Kidney (tissue), 14 donors: Measurements from ENCODE around the gene STUB1. TPM values are rescaled to one million over a fixed set of nuclear protein-coding genes. Genes with fewer than 3 reads are reported as not detected.

ENCODE experiments used
- DNase-seq, 5 donors: peaks; one replicate each; pipeline ENCODE4 v3.0.0-alpha.2; 2013 to 2020
- FAIRE-seq: peaks from 2 replicates; lab custom pipeline; 2012; peaks lifted over from hg19 to GRCh38; lab: Jason Lieb, UNC
- H3K27ac ChIP-seq, 2 donors: one replicate each; pipeline ENCODE4 v1.7.0; 2013; ENCODE audit warnings: low read depth in 2 of 2, low read length in 2 of 2, inconsistent platforms in 1 of 2
- H3K27me3 ChIP-seq: one replicate; pipeline ENCODE4 v1.7.1; 2013; ENCODE audit warnings: low read length, inconsistent platforms; ENCODE audit not compliant: control insufficient read depth, insufficient read depth
- H3K36me3 ChIP-seq, 3 donors: one replicate each; pipeline versions ENCODE4 v1.7.0 to v1.7.1; 2013; ENCODE audit warnings: low read length in 3 of 3, control low read depth in 1 of 3, inconsistent platforms in 1 of 3; ENCODE audit not compliant: insufficient read depth in 3 of 3, control insufficient read depth in 2 of 3
- H3K4me1 ChIP-seq, 3 donors: one replicate each; pipeline versions ENCODE4 v1.7.0 to v1.7.1; 2013; ENCODE audit warnings: low read length in 3 of 3, inconsistent platforms in 1 of 3, low read depth in 1 of 3; ENCODE audit not compliant: control insufficient read depth in 2 of 3, insufficient read depth in 2 of 3
- H3K4me3 ChIP-seq, 3 donors: one replicate each; pipeline versions ENCODE4 v1.7.0 to v1.8.1; 2013; ENCODE audit warnings: low read length in 3 of 3, control low read depth in 1 of 3, inconsistent platforms in 1 of 3
- H3K9ac ChIP-seq, 3 donors: one replicate each; pipeline versions ENCODE4 v1.7.0 to v1.7.1; 2013; ENCODE audit warnings: low read length in 3 of 3, control low read depth in 1 of 3, inconsistent platforms in 1 of 3
- H3K9me3 ChIP-seq, 3 donors: one replicate each; pipeline versions ENCODE4 v1.7.0 to v1.7.1; 2013; ENCODE audit warnings: low read length in 3 of 3, control low read depth in 1 of 3, inconsistent platforms in 1 of 3; ENCODE audit not compliant: control insufficient read depth in 2 of 3, insufficient read depth in 1 of 3
- intact Hi-C: fragments of 100-400 bp; cut with DNase I; formaldehyde crosslinking; loops from one replicate; pipeline ENCODE4 v1.11.1; 2022
- polyA plus RNA-seq: library from polyadenylated mRNA; stranded (reverse); fragments of 350-450 nt; fragmentation: Illumina TruSeq; extraction: RNeasy Lipid Tissue Mini Kit (QIAGEN cat#74804); gene quantifications from one replicate; pipeline ENCODE4 v1.2.3, GENCODE V29; 2014; ENCODE audit warnings: low read depth, low replicate concordance; ENCODE audit not compliant: insufficient read depth
- total RNA-seq: library from RNA; stranded (reverse); fragmentation: NEBNext Ultra II Directional; extraction: Animal tissue kit (Norgen Biotek cat#: 25700); gene quantifications from one replicate; pipeline ENCODE4 v1.2.1, GENCODE V29; 2021
- TF ChIP-seq, protein P1 (sequence below): IDR thresholded peaks from 3 replicates; pipeline ENCODE4 v1.5.1; 2012; ENCODE audit warnings: mild to moderate bottlenecking, moderate library complexity, borderline replicate concordance; ENCODE audit not compliant: insufficient read depth; ENCODE audit errors: extremely low read depth
- donor health status: control.
- donor health status: control.
- donor health status: control.
- donor health status: control.
- donor health status: control.
- donor health status: DM: yes; HTN: yes; CAD: no.
- donor health status: Normal renal cell carcinoma (clear cell type).

Gene STUB1
- total and polyA plus RNA-seq, 2 donors from 2014 or later, result 92.9 to 218 TPM

DNA sequence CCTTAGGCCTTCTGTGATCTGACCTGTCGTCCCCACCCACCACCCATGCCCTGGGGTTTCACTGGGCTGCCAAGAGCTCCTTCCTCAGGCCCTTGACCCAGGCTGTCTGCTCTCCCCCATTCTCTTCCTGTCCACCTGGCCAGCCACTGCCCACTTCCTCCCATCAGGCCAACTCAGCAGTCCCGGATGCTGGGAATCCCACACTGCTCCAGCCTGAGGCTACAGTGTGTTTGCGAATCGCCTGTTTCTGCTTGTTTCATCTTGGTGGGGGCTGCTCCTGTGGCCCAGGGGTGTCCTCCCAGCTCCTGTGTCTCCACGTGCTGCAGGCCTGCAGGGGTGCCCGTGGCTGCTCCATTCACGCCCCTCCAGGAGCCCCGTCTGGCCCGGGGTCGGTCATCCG, 33.9 kb downstream of the STUB1 start:
- H3K27ac ChIP-seq, result no peak overlapping the region
- H3K9ac ChIP-seq, result no peak overlapping the region
- intact Hi-C loops, result no loop called here
- no peaks in the 10 kb centered on the region for H3K36me3 ChIP-seq
- H3K27me3 ChIP-seq, result no peaks in the 10 kb centered on the region
- TF ChIP-seq, protein P1, sequence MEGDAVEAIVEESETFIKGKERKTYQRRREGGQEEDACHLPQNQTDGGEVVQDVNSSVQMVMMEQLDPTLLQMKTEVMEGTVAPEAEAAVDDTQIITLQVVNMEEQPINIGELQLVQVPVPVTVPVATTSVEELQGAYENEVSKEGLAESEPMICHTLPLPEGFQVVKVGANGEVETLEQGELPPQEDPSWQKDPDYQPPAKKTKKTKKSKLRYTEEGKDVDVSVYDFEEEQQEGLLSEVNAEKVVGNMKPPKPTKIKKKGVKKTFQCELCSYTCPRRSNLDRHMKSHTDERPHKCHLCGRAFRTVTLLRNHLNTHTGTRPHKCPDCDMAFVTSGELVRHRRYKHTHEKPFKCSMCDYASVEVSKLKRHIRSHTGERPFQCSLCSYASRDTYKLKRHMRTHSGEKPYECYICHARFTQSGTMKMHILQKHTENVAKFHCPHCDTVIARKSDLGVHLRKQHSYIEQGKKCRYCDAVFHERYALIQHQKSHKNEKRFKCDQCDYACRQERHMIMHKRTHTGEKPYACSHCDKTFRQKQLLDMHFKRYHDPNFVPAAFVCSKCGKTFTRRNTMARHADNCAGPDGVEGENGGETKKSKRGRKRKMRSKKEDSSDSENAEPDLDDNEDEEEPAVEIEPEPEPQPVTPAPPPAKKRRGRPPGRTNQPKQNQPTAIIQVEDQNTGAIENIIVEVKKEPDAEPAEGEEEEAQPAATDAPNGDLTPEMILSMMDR, result no peak
- H3K4me1 ChIP-seq, result peaks cover 0 to 20% (median 0%) of the 10 kb centered on the region in 3 donors
- no peaks in the 10 kb centered on the region for H3K9me3 ChIP-seq
- no peak for DNase-seq
- H3K4me3 ChIP-seq, result no peak overlapping the region
- FAIRE-seq, result no peak

DNA sequence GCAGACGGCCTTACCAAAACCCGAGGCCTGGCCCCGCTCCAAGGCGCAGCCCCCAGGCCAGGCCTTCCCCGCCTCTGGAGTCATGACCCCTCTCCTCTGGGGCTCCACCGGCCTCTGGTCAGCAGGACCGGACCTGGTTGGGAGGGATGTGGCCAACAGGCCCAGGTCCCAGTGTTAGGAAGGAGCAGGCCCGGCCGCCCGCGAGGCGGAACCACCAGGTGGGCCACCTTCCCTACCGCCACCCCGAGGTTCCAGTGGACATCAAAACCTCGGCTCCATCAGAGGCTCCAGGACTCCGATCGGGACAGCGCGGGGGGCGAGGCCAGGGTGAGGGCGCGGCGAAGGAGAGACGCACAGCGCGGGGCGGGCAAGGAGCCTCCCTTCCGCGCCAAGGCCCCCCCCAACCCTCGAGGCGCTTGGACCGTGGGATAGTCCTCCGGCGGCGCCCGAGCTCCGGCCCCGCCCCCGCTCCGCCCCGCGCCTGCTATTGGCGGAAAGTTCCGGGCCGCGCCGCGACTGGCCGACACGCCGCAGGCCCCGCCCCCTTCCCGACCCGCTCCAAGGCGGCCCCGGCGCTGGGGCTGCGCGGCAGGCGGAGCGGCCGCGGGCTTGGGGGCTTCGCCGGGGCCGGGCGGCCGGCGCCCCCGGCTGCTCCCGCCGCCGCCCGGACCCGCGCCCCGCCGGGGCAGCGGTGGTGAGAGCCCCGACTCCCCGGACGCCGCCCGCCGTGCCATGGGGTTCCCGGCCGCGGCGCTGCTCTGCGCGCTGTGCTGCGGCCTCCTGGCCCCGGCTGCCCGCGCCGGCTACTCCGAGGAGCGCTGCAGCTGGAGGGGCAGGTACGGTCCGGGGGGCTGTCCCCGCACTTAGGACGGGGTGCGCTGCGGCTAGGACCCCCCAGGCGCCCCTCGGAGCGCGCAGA, 34.6 kb downstream of the STUB1 start, which contains the start of gene METRN:
Gene METRN (plus strand): TSS at position 561 of the 919 bp plus-strand sequence. CDS start 172 bp downstream, at position 733.
- no peak for FAIRE-seq
- Histone ChIP-seq H3K27me3 (no peaks in the 10 kb centered on the region), H3K9me3 (no peaks in the 10 kb centered on the region), H3K4me1 (peaks cover 0 to 25% (median under 1%) of the 10 kb centered on the region in 3 donors), H3K27ac (no peak within 1 kb of the TSS), H3K9ac (no peak within 1 kb of the TSS), H3K36me3 (no peaks in the 10 kb centered on the region), H3K4me3 (peak within 1 kb of the TSS in 1 of 3 donors; percentile 44)
- intact Hi-C loops, result no loop called here
- peak; percentile 87 to 97 (median 92) for DNase-seq
- TF ChIP-seq, protein P1, result peak; percentile 2

DNA sequence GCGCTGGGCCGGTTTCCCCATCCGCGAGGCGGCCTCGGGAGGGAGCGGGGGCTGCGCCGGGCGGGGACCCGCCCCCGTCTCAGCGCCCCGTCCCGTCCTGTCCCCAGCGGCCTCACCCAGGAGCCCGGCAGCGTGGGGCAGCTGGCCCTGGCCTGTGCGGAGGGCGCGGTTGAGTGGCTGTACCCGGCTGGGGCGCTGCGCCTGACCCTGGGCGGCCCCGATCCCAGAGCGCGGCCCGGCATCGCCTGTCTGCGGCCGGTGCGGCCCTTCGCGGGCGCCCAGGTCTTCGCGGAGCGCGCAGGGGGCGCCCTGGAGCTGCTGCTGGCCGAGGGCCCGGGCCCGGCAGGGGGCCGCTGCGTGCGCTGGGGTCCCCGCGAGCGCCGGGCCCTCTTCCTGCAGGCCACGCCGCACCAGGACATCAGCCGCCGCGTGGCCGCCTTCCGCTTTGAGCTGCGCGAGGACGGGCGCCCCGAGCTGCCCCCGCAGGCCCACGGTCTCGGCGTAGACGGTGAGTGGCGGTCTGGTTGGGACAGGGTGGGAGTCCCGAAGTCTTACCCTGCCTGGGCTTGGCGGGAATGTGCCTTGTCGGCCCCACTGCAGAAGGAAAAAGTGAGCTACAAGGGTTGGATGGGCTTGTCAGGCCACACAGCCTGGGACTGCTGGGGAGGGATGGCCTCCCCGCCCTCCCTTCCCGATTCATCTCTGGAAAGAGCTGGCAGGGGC, 35.4 kb downstream of the STUB1 start:
- DNase-seq (peak in 2 of 5 donors; percentile 32 to 37), FAIRE-seq (no peak)
- peaks cover 0 to 33% (median 4%) of the 10 kb centered on the region in 3 donors for H3K4me1 ChIP-seq
- H3K27ac ChIP-seq, result no peak overlapping the region
- no peaks in the 10 kb centered on the region for H3K9me3 ChIP-seq
- intact Hi-C loops, result no loop called here
- H3K4me3 ChIP-seq, result peak overlapping the region in 1 of 3 donors; percentile 44
- TF ChIP-seq, protein P1, result peak; percentile 17
- H3K27me3 ChIP-seq, result no peaks in the 10 kb centered on the region
- no peaks in the 10 kb centered on the region for H3K36me3 ChIP-seq
- no peak overlapping the region for H3K9ac ChIP-seq
